Right ventricle myocardium inferior (tissue), 1 donor: ENCODE results near the gene ZNF497. TPM values are rescaled to one million over a fixed set of nuclear protein-coding genes. Genes with fewer than 3 reads are reported as not detected.

Experiments
- microRNA-seq: library from miRNA; unstranded; fragments of <30 nt; microRNA quantifications from one replicate; pipeline ENCODE4 v1.2.0, GENCODE V29; 2020
- total RNA-seq: library from RNA; stranded (reverse); fragmentation: NEBNext Ultra II Directional; extraction: Animal tissue kit (Norgen Biotek cat#: 25700); gene quantifications from one replicate; pipeline ENCODE4 v1.2.1, GENCODE V29; 2021
- donor health status: DM: no; HTN: yes; CAD: no; lungs with severe emphysema.

ZNF497 gene
- total RNA-seq, 1 donor from 2014 or later: 0.19 TPM

Small RNA genes lying within 50 kb of the gene (microRNA-seq; reads per million reads assigned to microRNA genes)
- not detected for gene MIR4754
- not detected for gene MIR6806

Other genes with a start within 250 kb of the ZNF497 start
- gene ZNF329, start 212.0 kb downstream of the ZNF497 start, total RNA-seq: 7.0 TPM
- 17.8 TPM for gene ZNF274, start 179.7 kb downstream of the ZNF497 start, total RNA-seq
- 19.4 TPM for gene ZNF544, start 133.8 kb downstream of the ZNF497 start, total RNA-seq
- 4.2 TPM for gene ZNF8, start 83.8 kb downstream of the ZNF497 start, total RNA-seq
- gene ERVK3-1, start 57.4 kb downstream of the ZNF497 start, total RNA-seq: 21.7 TPM
- gene ZSCAN22, start 35.8 kb downstream of the ZNF497 start, total RNA-seq: 1.8 TPM
- gene A1BG, start 9.3 kb downstream of the ZNF497 start, total RNA-seq: 3.9 TPM
- 0.22 TPM for gene ZNF837, start 18.3 kb upstream of the ZNF497 start, total RNA-seq
- gene RPS5, start 24.5 kb upstream of the ZNF497 start, total RNA-seq: 551 TPM
- not detected for gene RNF225, start 32.9 kb upstream of the ZNF497 start, total RNA-seq
- gene ZNF584, start 45.9 kb upstream of the ZNF497 start, total RNA-seq: 15.8 TPM
- gene ZNF132, start 77.4 kb upstream of the ZNF497 start, total RNA-seq: 5.1 TPM
- 3.2 TPM for gene ZNF324B, start 88.9 kb upstream of the ZNF497 start, total RNA-seq
- gene ZNF324, start 104.3 kb upstream of the ZNF497 start, total RNA-seq: 4.3 TPM
- gene ZNF446, start 113.6 kb upstream of the ZNF497 start, total RNA-seq: 3.9 TPM
- 3.2 TPM for gene SLC27A5, start 149.2 kb upstream of the ZNF497 start, total RNA-seq
- gene ZBTB45, start 157.1 kb upstream of the ZNF497 start, total RNA-seq: 9.9 TPM
- 143 TPM for gene TRIM28, start 181.3 kb upstream of the ZNF497 start, total RNA-seq
- 123 TPM for gene CHMP2A, start 192.4 kb upstream of the ZNF497 start, total RNA-seq
- gene UBE2M, start 195.9 kb upstream of the ZNF497 start, total RNA-seq: 130 TPM
- 10.0 TPM for gene MZF1, start 210.6 kb upstream of the ZNF497 start, total RNA-seq